BJ (cell line): ENCODE data around the gene RIPK3. TPM values are rescaled to one million over a fixed set of nuclear protein-coding genes. Genes with fewer than 3 reads are reported as not detected.

Experiments used
- CTCF ChIA-PET: fragments of 350-600 bp; formaldehyde crosslinking; extraction: SDS; loops from one replicate; lab custom pipeline; 2021; ENCODE audit warnings: antibody characterized with exemption, inconsistent platforms; lab: Yijun Ruan, JAX
- POLR2A ChIA-PET: fragments of 300-600 bp; sonication (Branson Sonifier 250); formaldehyde crosslinking; extraction: SDS; loops from one replicate; lab custom pipeline; 2021; ENCODE audit warnings: antibody characterized with exemption; lab: Charles Lee
- DNase-seq: peaks from one replicate; pipeline ENCODE4 v3.0.0-alpha.2; 2011; ENCODE audit warnings: low read depth
- H3K27me3 ChIP-seq: 2 replicates; pipeline ENCODE4 v1.6.0; 2011; ENCODE audit warnings: low read length; ENCODE audit not compliant: control insufficient read depth, insufficient read depth
- H3K36me3 ChIP-seq: 2 replicates; pipeline ENCODE4 v1.5.1; 2011; ENCODE audit warnings: low read length; ENCODE audit not compliant: control insufficient read depth, insufficient read depth
- H3K4me3 ChIP-seq: 2 replicates; pipeline ENCODE4 v1.5.1; 2011; ENCODE audit warnings: low read depth, mild to moderate bottlenecking, control low read depth, low read length
- polyA plus RNA-seq: library from polyadenylated mRNA; depleted of rRNA; stranded (reverse); fragments of >200 nt; gene quantifications from 2 replicates; pipeline ENCODE4 v1.2.3, GENCODE V29; 2011
- TF ChIP-seq, protein P1 (sequence below): IDR thresholded peaks from 2 replicates; pipeline ENCODE4 v1.5.1; 2011; ENCODE audit warnings: low read depth, mild to moderate bottlenecking, control low read depth, inconsistent platforms, low read length, moderate library complexity; ENCODE audit not compliant: insufficient read depth

The RIPK3 gene
- polyA plus RNA-seq, 1 experiment, result 4.4 TPM

- TF ChIP-seq, protein P1, sequence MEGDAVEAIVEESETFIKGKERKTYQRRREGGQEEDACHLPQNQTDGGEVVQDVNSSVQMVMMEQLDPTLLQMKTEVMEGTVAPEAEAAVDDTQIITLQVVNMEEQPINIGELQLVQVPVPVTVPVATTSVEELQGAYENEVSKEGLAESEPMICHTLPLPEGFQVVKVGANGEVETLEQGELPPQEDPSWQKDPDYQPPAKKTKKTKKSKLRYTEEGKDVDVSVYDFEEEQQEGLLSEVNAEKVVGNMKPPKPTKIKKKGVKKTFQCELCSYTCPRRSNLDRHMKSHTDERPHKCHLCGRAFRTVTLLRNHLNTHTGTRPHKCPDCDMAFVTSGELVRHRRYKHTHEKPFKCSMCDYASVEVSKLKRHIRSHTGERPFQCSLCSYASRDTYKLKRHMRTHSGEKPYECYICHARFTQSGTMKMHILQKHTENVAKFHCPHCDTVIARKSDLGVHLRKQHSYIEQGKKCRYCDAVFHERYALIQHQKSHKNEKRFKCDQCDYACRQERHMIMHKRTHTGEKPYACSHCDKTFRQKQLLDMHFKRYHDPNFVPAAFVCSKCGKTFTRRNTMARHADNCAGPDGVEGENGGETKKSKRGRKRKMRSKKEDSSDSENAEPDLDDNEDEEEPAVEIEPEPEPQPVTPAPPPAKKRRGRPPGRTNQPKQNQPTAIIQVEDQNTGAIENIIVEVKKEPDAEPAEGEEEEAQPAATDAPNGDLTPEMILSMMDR, result peak; percentile 96
- ChIA-PET CTCF (interaction anchor here (0.6 to 8.0 kb wide), 41 partner anchors 9 to 257 kb away, joined by 3 to 107 read pairs (median 4); partner anchors contain the start of genes DHRS1, MDP1, NOP9 and PSME1), POLR2A (interaction anchor here (1.0 kb wide), 1 partner anchor 124 kb away, joined by 3 read pairs; no protein-coding TSS in a partner anchor)
- Histone ChIP-seq H3K36me3 (peaks cover 22% of the 10 kb centered on the region), H3K27me3 (no peaks in the 10 kb centered on the region), H3K4me3 (no peak within 1 kb of the TSS)
- no peak for DNase-seq
These were observed 32.0 kb downstream of the RIPK3 start, which contains the start of gene CIDEB for GRCh38 chr14:24307575-24308341. CIDEB (minus strand) TSS chr14:24307977; CDS start chr14:24307858, 119 bp downstream.

- H3K36me3 ChIP-seq, result peaks cover 25% of the 10 kb centered on the region
- DNase-seq, result no peak
- ChIA-PET POLR2A (no interaction called here), CTCF (interaction anchor here (0.8 to 8.0 kb wide), 23 partner anchors 9 to 134 kb away, joined by 3 to 107 read pairs (median 6); partner anchors contain the start of genes DHRS1, NOP9, RABGGTA and TINF2)
- H3K27me3 ChIP-seq, result no peaks in the 10 kb centered on the region
- no peak overlapping the region for H3K4me3 ChIP-seq
- TF ChIP-seq, protein P1, result no peak
These were observed 32.6 kb downstream of the RIPK3 start for GRCh38 chr14:24307156-24307574.

GRCh38 chr14:24304019-24304387 is 35.8 kb downstream of the RIPK3 start:
- Histone ChIP-seq H3K4me3 (no peak overlapping the region), H3K36me3 (peaks cover 31% of the 10 kb centered on the region), H3K27me3 (no peaks in the 10 kb centered on the region)
- POLR2A ChIA-PET, result no interaction called here
- CTCF ChIA-PET, result interaction anchor here (0.6 to 1.6 kb wide), 4 partner anchors 17 to 128 kb away, joined by 3 read pairs; no protein-coding TSS in a partner anchor
- DNase-seq, result no peak
- TF ChIP-seq, protein P1, result no peak

DNA sequence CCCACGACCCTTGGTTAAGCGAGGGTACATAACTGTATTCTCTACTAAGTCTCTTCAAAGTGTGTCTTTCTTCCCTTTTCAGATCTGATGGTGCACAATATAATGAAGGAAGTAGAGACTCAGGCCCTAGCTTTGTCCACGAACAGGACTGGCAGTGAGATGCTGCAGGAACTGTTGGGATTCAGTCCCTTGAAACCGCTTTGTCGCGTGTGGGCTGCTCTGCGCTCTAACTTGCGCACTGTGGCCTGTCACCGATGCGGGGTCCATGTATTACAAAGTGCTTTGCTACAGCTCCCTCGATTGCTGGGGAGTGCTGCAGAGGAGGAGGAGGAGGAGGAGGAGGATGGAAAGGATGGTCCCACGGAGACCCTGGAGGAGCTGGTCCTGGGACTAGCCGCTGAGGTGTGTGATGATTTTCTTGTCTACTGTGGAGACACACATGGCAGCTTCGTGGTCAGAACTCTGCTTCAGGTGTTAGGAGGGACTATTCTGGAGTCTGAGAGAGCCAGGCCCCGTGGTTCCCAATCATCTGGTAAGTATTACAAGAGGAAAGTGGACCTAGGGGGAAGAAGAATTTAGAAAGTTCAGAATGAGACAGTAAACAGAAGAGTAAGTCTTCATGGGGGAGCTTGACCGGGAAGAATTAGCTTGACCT is 39.3 kb downstream of the RIPK3 start:
- peaks cover 22% of the 10 kb centered on the region for H3K36me3 ChIP-seq
- ChIA-PET POLR2A (interaction anchor here (1.0 kb wide), 1 partner anchor 105 kb away, joined by 3 read pairs; no protein-coding TSS in a partner anchor), CTCF (interaction anchor here (0.9 to 9.8 kb wide), 11 partner anchors 9 to 243 kb away, joined by 3 to 205 read pairs (median 6); partner anchors contain the start of genes CIDEB, LTB4R, LTB4R2 and MDP1)
- no peaks in the 10 kb centered on the region for H3K27me3 ChIP-seq
- TF ChIP-seq, protein P1, result no peak
- peak overlapping the region; percentile 72 for H3K4me3 ChIP-seq
- no peak for DNase-seq
